Measurements from ENCODE around the gene TBC1D5.
"Not testable (repeated sequence)": the region's sequence is repeated elsewhere in the genome, so short reads cannot be mapped to it uniquely, and the experiment has no call there.

TBC1D5 gene

GRCh38 chr3:17394541-17395155 is 347.8 kb downstream of the TBC1D5 start:
- DNase-seq: no peak

GRCh38 chr3:17392516-17392915 is 349.9 kb downstream of the TBC1D5 start:
- DNase-seq: not testable (repeated sequence)

DNA sequence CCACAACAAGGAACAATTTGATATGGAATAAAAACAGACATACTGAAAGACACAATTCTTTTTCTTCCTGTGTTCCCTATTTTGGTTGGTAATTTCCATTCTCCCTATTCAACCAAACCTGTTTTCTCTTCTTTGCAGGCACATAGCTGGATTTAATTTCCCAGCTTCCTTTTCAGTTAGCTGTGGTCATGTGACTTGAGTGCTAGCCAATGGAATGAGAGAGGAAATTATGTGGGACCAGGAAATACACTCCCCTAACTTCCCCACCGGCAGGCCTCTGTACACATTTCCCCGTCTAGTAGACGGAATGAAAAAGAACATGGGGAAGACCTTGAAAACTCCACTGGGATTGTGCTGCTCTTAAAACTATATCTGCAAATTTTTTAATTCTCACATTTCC is 351.6 kb downstream of the TBC1D5 start:
- no peak for DNase-seq

DNA sequence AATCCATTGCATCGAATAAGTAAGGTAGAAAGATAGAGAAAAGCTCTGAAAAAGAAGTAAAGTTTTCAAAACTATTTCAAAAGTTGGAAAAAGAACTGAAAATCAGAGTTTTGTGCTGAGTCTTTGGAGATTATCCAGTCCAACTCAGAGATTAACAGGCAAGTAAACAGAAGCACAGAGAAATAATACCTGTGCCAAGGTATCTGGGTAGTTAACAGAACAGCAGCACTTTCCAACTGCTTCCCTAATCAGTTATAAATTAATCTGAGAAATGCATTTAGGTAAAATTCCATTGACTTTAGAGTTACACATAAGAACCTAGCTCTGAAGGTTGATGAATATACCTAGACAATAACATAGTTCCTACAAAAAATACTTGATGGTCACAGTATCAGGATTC is 355.3 kb downstream of the TBC1D5 start:
- no peak for DNase-seq

GRCh38 chr3:17386432-17386831 is 356.0 kb downstream of the TBC1D5 start:
- DNase-seq: no peak

- DNase-seq: no peak
Measured at GRCh38 chr3:17384567-17385296, 357.7 kb downstream of the TBC1D5 start.

DNA sequence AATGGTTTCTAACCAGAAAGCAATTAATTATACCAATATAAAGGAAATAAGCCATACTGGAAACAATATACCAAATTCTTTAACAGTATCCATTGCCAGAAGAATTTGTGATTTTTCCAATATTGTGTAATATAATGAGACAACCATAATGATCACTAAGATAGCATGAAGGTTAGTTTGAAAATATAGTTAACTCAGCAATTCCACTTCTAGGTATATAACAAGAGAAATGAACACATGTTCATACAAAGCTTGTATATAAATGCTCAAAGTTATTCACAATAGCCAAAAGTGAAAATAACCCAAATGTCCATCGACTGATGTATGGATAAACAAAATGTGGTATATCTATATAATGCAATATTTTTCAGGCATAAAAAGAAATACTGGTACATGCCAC is 369.1 kb downstream of the TBC1D5 start:
- no peak for DNase-seq

- DNase-seq: no peak
Measured at GRCh38 chr3:17372362-17373210, 369.8 kb downstream of the TBC1D5 start.

- DNase-seq: no peak
Measured at GRCh38 chr3:17369973-17370372, 372.5 kb downstream of the TBC1D5 start.

- DNase-seq: no peak
Measured at GRCh38 chr3:17367171-17367570, 375.3 kb downstream of the TBC1D5 start.

DNA sequence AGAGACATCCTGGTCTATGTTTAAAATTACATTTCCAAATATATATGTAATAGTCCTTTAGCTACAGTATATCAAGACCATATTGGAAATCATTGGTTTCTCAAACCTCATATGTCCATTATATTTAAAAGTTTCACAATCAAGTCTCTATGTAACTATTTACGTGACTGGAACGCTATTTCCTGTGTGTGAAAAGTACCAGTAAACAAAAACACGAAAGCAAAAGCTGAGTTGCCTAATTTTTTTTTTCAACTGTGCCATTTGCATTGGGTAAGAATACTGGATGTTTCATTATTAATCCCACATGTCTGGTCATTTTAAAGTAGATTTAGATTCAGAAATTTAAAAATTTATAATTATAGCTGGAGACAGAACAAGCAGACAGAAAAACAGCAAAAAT is 381.4 kb downstream of the TBC1D5 start:
- no peak for DNase-seq

GRCh38 chr3:17359911-17360310 is 382.5 kb downstream of the TBC1D5 start:
- DNase-seq: no peak

DNA sequence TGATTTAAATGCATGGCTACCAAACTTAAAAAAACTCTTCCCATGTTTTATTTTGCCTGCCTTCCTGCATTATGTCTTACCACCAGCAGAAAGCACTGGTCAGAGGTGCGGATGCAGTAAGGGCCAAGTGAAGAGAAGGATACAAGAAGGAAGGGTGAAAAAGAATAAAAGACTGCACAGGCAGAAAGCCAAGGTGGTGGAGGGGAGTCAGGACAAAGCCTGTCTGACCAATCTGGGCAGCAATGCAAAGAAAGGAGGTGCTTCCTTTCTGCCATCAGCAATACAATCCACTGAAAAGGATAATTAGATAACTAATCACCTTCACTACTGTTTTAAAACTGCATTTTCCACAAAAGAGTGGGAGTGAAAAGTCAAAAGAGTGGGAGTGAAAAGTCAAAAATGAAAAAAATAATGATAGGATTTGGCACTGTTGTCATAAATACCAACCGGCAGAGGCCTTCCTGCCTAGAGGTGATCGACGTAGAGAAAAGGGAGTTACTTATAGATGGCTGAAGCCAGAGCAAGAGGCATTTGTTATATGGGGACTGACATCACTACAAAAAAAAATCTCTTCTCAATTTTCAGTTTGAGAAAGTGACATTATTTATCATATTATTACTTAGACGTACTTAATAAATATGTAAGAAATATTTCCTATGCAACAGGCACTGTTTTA is 385.3 kb downstream of the TBC1D5 start:
- DNase-seq: no peak

DNA sequence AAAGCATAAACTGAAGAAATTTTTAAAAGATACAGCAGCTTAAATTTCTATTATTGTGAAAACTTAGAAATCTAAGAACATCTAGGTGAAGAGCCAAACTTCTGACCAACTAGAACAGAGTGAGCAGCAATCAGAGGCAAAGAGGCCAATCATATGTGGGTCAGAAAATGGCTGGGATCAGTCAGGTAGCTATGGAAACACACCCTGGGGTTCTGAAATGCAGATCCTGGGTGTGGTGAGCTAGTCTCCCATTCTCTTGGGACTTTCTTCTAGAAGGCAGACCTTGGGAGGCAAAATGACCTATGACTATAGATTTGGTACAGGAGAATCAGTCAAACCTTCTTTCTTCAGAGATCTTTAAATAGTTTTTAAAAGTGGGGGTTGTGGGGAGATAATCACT is 385.8 kb downstream of the TBC1D5 start:
- DNase-seq: no peak

GRCh38 chr3:17355591-17355990 is 386.8 kb downstream of the TBC1D5 start:
- DNase-seq: no peak

DNA sequence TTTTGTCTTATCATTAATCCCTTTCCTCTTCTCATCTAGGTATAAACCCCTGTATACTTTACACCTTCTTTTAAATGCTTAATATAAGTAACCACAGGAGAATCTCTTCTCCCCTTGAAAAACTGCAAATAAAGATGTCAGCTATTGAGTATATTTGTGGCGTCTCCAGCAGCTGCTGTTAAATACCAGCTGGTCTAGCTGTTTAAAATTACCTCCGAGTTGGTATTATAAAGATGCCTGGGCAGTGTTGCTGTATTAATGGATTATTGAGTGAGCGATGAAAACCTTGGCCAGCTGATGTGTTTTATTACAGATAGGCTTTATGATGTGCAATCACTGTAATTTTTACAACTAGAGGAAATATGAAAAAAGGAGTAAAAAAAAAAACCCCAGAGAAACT is 388.1 kb downstream of the TBC1D5 start:
- no peak for DNase-seq

- no peak for DNase-seq
Measured at GRCh38 chr3:17352620-17353019, 389.8 kb downstream of the TBC1D5 start.

- not testable (repeated sequence) for DNase-seq
Measured at GRCh38 chr3:17351193-17351592, 391.2 kb downstream of the TBC1D5 start.

DNA sequence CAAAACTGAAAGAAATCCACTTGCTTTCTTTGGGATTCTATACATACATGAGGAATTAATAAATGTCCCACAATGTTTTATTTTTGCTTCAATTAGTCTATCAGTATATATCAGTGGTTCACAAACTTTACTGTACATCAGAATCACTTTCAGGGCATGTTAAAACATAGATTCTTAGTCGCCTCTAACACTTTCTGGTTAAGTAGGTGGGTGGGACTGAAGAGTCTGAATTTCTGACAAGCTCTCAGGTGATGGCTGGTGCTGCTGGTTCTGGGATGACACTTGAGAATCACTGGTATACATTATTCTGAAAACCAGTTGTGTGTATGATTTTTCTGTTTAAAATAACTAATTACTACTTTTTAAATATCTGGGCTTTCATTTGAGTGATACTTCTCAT is 393.3 kb downstream of the TBC1D5 start:
- no peak for DNase-seq

DNA sequence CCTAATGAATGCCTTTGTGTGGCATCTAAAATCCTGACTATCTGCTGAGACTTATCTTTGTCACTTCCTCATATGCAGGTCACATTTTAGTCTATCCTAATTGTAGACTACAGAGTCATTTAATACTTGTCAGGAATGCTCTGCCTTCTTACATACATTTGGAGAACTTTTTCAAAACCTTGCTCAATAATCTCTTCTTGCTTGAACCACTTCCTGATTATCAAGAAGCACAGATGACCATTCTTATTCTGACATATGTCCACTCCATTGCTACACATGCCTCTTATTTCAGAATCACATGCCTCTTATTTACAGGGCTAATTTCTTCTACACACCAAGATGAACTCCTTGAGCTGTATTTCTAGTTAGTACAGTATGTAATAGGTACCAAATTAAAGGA is 400.3 kb downstream of the TBC1D5 start:
- no peak for DNase-seq

- no peak for DNase-seq
Measured at GRCh38 chr3:17340693-17341092, 401.7 kb downstream of the TBC1D5 start.

DNA sequence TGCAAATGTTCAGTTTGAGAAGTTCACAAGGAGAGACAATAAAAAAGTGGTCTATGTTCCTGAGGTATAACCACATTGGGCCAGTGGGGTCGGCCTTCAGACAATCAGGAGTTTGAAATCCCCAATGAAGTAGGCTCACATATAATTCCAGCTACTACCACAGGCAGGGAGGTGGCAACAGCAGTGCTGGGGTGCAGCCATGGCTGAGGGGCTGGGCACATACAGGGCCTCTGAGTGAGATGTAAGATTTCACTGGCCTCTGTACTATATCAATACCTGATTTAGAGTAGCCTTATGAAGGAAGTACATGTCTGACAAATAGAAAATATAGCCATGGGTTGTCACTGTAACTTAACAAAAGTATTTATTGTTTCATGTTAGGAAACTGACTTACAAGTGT is 402.2 kb downstream of the TBC1D5 start:
- no peak for DNase-seq

DNA sequence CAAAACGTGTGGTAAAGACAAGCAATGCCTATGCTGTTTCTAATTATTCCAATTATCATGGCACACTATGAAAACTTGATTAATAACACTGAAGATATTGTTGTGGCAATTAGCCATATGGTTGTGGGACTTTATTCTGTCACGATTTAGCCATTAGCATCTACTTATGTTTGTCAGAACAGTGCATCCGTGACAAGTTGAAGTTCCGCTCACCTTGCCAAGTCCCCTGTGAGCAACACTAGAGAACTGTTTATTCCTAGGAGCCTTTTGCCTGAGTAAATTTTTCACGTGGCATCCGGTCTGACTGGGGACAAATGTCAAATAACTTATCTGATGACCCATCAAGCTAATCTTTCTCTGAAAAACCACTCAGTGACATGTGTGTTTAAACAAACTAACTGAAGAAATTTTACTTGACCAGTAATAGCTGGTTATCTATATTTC is 403.3 kb downstream of the TBC1D5 start:
- DNase-seq: no peak

Data from NCI-H187 (cell line).